A549 (cell line): ENCODE measurements around the gene DNAH8. TPM values are rescaled to one million over a fixed set of nuclear protein-coding genes. Genes with fewer than 3 reads are reported as not detected.

Source experiments
- ATAC-seq, 2 experiments: fragments of 200-7000 bp in 1 of 2; fragments of >200 bp in 1 of 2; cut with Nextera tagmentation in 1 of 2; cut with Tn5 transposase in 1 of 2; 3 replicates each; pipeline versions ENCODE4 v1.8.0 to v1.9.1; 2018 to 2020; ENCODE audit warnings: mild to moderate bottlenecking in 1 of 2, moderate library complexity in 1 of 2
- CTCF ChIA-PET: fragments of 300-600 bp; sonication (Branson Sonifier 250); formaldehyde crosslinking; extraction: SDS; loops from one replicate; lab custom pipeline; 2021; ENCODE audit warnings: antibody characterized with exemption, inconsistent platforms; lab: Yijun Ruan, JAX
- POLR2A ChIA-PET: fragments of 350-600 bp; formaldehyde crosslinking; extraction: SDS; loops from one replicate; lab custom pipeline; 2021; ENCODE audit warnings: antibody characterized with exemption, inconsistent platforms; lab: Yijun Ruan, JAX
- DNase-seq, 2 experiments: peaks; one replicate each; pipeline versions ENCODE4 v3.0.0 to v3.0.0-alpha.2; 2011 to 2016; ENCODE audit warnings: low read depth in 1 of 2, low spot score in 1 of 2
- FAIRE-seq: peaks from 2 replicates; lab custom pipeline; 2011; peaks lifted over from hg19 to GRCh38; lab: Jason Lieb, UNC
- H3K27ac ChIP-seq, 2 experiments: fragments of >200 bp; sonication (Bioruptor Twin); formaldehyde crosslinking; 3 replicates each; pipeline ENCODE4 v1.5.1; 2016 to 2017
- H3K4me1 ChIP-seq: fragments of >200 bp; sonication (Bioruptor Twin); formaldehyde crosslinking; 3 replicates; pipeline ENCODE4 v1.6.1; 2016
- H3K4me2 ChIP-seq: fragments of >200 bp; sonication (Bioruptor Twin); formaldehyde crosslinking; 3 replicates; pipeline ENCODE4 v1.6.1; 2016
- H3K4me3 ChIP-seq: fragments of >200 bp; sonication (Bioruptor Twin); formaldehyde crosslinking; 3 replicates; pipeline ENCODE4 v1.5.1; 2016
- H3K9me3 ChIP-seq: fragments of >200 bp; sonication (Bioruptor Twin); formaldehyde crosslinking; 3 replicates; pipeline ENCODE4 v1.6.1; 2016
- CEBPB ChIP-seq, 2 experiments: fragments of >200 bp in 1 of 2; sonication (Bioruptor Twin) in 1 of 2; formaldehyde crosslinking in 1 of 2; IDR thresholded peaks; 2 replicates each; pipeline ENCODE4 v1.6.1; 2012 to 2016
- EHF ChIP-seq: fragments of 250-450 bp; sonication (Bioruptor Pico); IDR thresholded peaks from 2 replicates; pipeline ENCODE4 v1.5.0; 2020; ENCODE audit warnings: mild to moderate bottlenecking
- EHMT2 ChIP-seq: fragments of 200-600 bp; sonication (generic); IDR thresholded peaks from 2 replicates; pipeline ENCODE4 v1.6.1; 2016; ENCODE audit warnings: antibody characterized with exemption, low read depth, mild to moderate bottlenecking, moderate library complexity
- FOXS1 ChIP-seq: fragments of 250-450 bp; sonication (Bioruptor Pico); IDR thresholded peaks from 2 replicates; pipeline ENCODE4 v1.5.0; 2020; ENCODE audit warnings: mild to moderate bottlenecking, moderate library complexity
- HOXA7 ChIP-seq: fragments of 250-450 bp; sonication (Bioruptor Pico); IDR thresholded peaks from 2 replicates; pipeline ENCODE4 v1.5.0; 2020; ENCODE audit warnings: mild to moderate bottlenecking, moderate library complexity
- JUNB ChIP-seq: fragments of >200 bp; sonication (Bioruptor Twin); formaldehyde crosslinking; IDR thresholded peaks from 2 replicates; pipeline ENCODE4 v1.6.1; 2016
- MAZ ChIP-seq: fragments of 150-350 bp; IDR thresholded peaks from 2 replicates; pipeline ENCODE4 v1.6.1; 2014; ENCODE audit warnings: antibody characterized with exemption, low read depth, low read length, borderline replicate concordance
- NPAS2 ChIP-seq: fragments of 250-450 bp; sonication (Bioruptor Pico); IDR thresholded peaks from 2 replicates; pipeline ENCODE4 v1.8.0; 2022; ENCODE audit warnings: mild to moderate bottlenecking, moderate library complexity, borderline replicate concordance
- RAD21 ChIP-seq, 2 experiments: fragments of >200 bp in 1 of 2; sonication (Bioruptor Twin) in 1 of 2; formaldehyde crosslinking in 1 of 2; IDR thresholded peaks in 1 of 2; conservative IDR thresholded peaks in 1 of 2; 2 replicates in 1 of 2; 3 replicates in 1 of 2; pipeline ENCODE4 v1.6.1; 2012 to 2018; ENCODE audit warnings: inconsistent platforms in 1 of 2
- RFX5 ChIP-seq: fragments of 450-650 bp; IDR thresholded peaks from 2 replicates; pipeline ENCODE4 v1.7.1; 2014; ENCODE audit warnings: antibody characterized with exemption, mild to moderate bottlenecking, moderate library complexity
- SMC3 ChIP-seq: fragments of >200 bp; sonication (Bioruptor Twin); formaldehyde crosslinking; IDR thresholded peaks from 3 replicates; pipeline ENCODE4 v1.6.1; 2018; ENCODE audit warnings: inconsistent platforms
- TFCP2L1 ChIP-seq: fragments of 250-450 bp; sonication (Bioruptor Pico); IDR thresholded peaks from 2 replicates; pipeline ENCODE4 v1.5.0; 2021; ENCODE audit warnings: mild to moderate bottlenecking
- TP53 ChIP-seq: fragments of 250-450 bp; sonication (Bioruptor Pico); IDR thresholded peaks from 2 replicates; pipeline ENCODE4 v1.5.0; 2021; ENCODE audit warnings: mild to moderate bottlenecking, moderate library complexity
- ZNF302 ChIP-seq: fragments of 250-450 bp; sonication (Bioruptor Pico); IDR thresholded peaks from 2 replicates; pipeline ENCODE4 v1.9.0; 2021; ENCODE audit warnings: inconsistent platforms, mild to moderate bottlenecking, moderate library complexity
- WGBS: methylation state at CpG from one replicate; pipeline ENCODE4 v1.1.6; 2017; ENCODE audit errors: missing lambda C conversion rate; 5-methylcytosine and 5-hydroxymethylcytosine counted together
- polyA plus RNA-seq, 4 experiments: library from polyadenylated mRNA; depleted of rRNA in 3 of 4; stranded (reverse); fragments of >200 nt; fragmentation: RNase III in 1 of 4; extraction: RNeasy Plus Mini Kit Qiagen cat#74134 plus additional on column Dnase treatment in 1 of 4; gene quantifications; 2 replicates in 3 of 4; 3 replicates in 1 of 4; pipeline ENCODE4 v1.2.3, GENCODE V29; 2011 to 2017
- TF ChIP-seq, protein P1 (sequence below): fragments of >200 bp; sonication (Bioruptor Twin); formaldehyde crosslinking; IDR thresholded peaks from 3 replicates; pipeline ENCODE4 v1.5.1; 2016

DNAH8 gene
- polyA plus RNA-seq, 2 of the 4 experiments (the other 2 are of a cell fraction) = not detected

DNA sequence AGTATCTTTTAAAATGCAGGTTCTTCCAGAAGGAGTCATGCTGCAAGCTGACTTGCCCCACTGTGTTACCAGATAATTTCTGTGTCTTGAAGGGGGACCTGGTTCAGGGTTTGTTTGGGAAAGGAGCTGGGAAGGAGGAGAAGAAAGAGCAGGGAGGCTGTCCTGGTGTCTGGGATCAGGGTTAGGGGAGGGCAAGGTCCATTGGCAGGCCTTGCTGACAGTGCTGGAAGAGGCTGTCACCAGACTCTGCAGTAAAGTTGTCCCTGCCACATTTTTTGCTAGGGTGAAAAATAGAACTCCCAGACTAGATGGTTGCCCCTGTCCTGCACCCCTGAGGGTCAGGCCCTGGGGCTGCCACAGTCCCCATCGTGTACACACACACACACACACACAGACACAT is 348.4 kb downstream of the DNAH8 start:
- ATAC-seq (no peak), FAIRE-seq (no peak), DNase-seq (no peak)
- no peak overlapping the region for H3K4me2 ChIP-seq
- no peaks in the 10 kb centered on the region for H3K9me3 ChIP-seq
- POLR2A ChIA-PET = no interaction called here
- WGBS = 8% methylated on average over 1 of the region's 1 CpG
- H3K4me1 ChIP-seq = no peaks in the 10 kb centered on the region
- TF ChIP-seq CEBPB (IDR thresholded peaks at IDR 0.05) = no peak
- no peak for TF ChIP-seq SMC3
- TF ChIP-seq EHF (CRISPR knock-in tag) = no peak
- no peak overlapping the region for H3K4me3 ChIP-seq
- CTCF ChIA-PET = no interaction called here
- H3K27ac ChIP-seq = no peak overlapping the region

DNA sequence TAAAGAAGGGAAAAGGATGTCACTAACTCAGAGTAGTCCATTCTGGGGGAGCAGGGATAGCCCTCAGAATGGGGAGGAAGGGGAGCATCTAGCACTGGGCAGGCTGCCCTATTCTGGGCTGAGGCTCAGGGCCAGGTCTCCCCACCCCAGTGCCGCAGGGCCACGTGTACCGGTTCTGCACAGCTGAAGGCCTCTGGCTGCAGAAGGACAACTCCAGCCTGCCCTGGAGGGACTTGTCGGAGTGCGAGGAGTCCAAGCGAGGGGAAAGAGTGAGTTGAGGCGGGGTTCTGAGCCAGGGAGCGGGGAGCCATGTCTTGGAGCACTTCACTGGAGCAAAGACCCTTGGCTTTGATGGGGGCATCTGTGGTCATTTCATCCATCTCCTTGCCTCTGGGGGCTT is 350.4 kb downstream of the DNAH8 start:
- FAIRE-seq = no peak
- CTCF ChIA-PET = no interaction called here

DNA sequence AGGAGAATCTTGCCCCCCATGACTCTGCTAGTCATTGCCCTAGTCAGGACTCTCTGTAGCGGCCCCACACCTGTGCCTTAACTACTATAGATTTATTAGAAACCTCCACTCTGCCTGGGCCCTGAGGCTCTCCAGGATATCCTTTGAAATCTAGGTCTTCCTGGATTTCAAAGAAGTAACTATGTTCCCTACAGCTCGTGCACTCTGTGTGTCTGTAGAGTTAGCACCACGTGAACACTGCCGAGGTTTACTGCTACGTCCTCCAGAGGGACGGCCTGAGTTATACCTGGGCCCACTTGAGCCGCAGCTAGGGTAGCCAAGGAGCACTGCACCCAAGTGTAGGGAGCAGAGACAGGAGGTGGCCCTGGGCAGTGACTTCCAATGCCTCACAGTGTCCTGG is 353.3 kb downstream of the DNAH8 start:
- no peak overlapping the region for H3K4me2 ChIP-seq
- no peak overlapping the region for H3K4me3 ChIP-seq
- H3K9me3 ChIP-seq = no peaks in the 10 kb centered on the region
- no peak for DNase-seq
- H3K4me1 ChIP-seq = no peaks in the 10 kb centered on the region
- POLR2A ChIA-PET = no interaction called here
- no peak overlapping the region for H3K27ac ChIP-seq
- CTCF ChIA-PET = no interaction called here
- WGBS = 7% methylated on average over 2 of the region's 7 CpGs
- FAIRE-seq = no peak
- no peak for ATAC-seq
- TF ChIP-seq, protein P1, sequence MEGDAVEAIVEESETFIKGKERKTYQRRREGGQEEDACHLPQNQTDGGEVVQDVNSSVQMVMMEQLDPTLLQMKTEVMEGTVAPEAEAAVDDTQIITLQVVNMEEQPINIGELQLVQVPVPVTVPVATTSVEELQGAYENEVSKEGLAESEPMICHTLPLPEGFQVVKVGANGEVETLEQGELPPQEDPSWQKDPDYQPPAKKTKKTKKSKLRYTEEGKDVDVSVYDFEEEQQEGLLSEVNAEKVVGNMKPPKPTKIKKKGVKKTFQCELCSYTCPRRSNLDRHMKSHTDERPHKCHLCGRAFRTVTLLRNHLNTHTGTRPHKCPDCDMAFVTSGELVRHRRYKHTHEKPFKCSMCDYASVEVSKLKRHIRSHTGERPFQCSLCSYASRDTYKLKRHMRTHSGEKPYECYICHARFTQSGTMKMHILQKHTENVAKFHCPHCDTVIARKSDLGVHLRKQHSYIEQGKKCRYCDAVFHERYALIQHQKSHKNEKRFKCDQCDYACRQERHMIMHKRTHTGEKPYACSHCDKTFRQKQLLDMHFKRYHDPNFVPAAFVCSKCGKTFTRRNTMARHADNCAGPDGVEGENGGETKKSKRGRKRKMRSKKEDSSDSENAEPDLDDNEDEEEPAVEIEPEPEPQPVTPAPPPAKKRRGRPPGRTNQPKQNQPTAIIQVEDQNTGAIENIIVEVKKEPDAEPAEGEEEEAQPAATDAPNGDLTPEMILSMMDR = no peak
- no peak for TF ChIP-seq RAD21 (conservative IDR thresholded peaks at IDR 0.05 in 1 of 2, IDR thresholded peaks at IDR 0.05 in 1 of 2)
- no peak for TF ChIP-seq ZNF302 (CRISPR knock-in tag)
- TF ChIP-seq HOXA7 (CRISPR knock-in tag) = no peak
- TF ChIP-seq EHMT2 = no peak
- TF ChIP-seq RFX5 = no peak
- TF ChIP-seq NPAS2 = no peak

More for the DNA sequence above, 350.4 kb downstream of the DNAH8 start:
- ATAC-seq (no peak), DNase-seq (no peak)
- no peaks in the 10 kb centered on the region for H3K4me1 ChIP-seq
- H3K4me2 ChIP-seq = no peak overlapping the region
- H3K27ac ChIP-seq = no peak overlapping the region
- POLR2A ChIA-PET = no interaction called here
- no peaks in the 10 kb centered on the region for H3K9me3 ChIP-seq
- TF ChIP-seq SMC3 (no peak), TP53 (CRISPR knock-in tag) (no peak), JUNB (no peak), NPAS2 (no peak)
- 60% methylated on average over 2 of the region's 8 CpGs for WGBS
- H3K4me3 ChIP-seq = no peak overlapping the region

DNA sequence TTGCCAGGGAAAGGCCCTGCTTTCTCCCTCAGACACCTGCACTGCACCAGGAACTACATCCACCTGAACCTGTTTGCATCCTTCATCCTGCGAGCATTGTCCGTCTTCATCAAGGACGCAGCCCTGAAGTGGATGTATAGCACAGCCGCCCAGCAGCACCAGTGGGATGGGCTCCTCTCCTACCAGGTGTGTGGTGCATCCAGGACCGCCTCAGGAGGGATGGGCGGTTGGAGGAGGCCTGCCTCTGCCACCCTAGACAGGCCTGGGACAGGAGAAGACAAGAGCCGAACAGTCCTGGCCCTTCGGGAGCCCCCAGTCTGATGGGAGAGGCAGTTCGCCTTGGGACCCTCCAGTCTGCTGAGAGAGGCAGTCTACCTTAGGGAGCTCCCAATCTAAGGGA is 357.7 kb downstream of the DNAH8 start:
- FAIRE-seq (no peak), ATAC-seq (no peak), DNase-seq (no peak)
- 55% methylated on average over 4 of the region's 9 CpGs for WGBS
- Histone ChIP-seq H3K9me3 (no peaks in the 10 kb centered on the region), H3K4me2 (no peak overlapping the region)
- POLR2A ChIA-PET = no interaction called here
- TF ChIP-seq MAZ = no peak
- TF ChIP-seq HOXA7 (CRISPR knock-in tag) = no peak
- TF ChIP-seq EHF (CRISPR knock-in tag) = no peak
- TF ChIP-seq FOXS1 = no peak
- TF ChIP-seq TFCP2L1 (CRISPR knock-in tag) = no peak
- TF ChIP-seq, all 56 proteins: peak for 0
- H3K4me1 ChIP-seq = no peaks in the 10 kb centered on the region
- no peak overlapping the region for H3K4me3 ChIP-seq
- CTCF ChIA-PET = no interaction called here
- no peak overlapping the region for H3K27ac ChIP-seq
